Measurements from ENCODE around the gene REELD1.

REELD1 gene

DNA sequence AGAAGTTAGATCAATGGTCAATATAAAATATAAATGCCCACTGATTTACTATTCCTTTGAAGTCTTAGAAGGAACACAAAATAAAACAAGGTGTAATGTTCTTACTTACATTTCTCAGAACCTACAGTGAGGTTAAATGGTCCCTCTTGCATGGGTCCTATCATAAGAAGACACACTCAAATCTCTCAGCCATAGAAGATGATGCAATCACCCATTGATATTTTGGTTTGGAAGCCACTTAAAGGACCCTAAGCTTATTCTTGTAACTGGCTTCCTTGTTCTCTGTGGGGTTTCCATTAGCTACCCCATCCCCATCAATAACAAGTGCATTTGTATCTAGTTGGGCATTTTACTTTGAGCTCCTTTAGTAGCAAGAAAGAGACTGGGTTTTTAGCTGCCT lies 15.1 kb downstream of the REELD1 start:
- no peak for DNase-seq

DNA sequence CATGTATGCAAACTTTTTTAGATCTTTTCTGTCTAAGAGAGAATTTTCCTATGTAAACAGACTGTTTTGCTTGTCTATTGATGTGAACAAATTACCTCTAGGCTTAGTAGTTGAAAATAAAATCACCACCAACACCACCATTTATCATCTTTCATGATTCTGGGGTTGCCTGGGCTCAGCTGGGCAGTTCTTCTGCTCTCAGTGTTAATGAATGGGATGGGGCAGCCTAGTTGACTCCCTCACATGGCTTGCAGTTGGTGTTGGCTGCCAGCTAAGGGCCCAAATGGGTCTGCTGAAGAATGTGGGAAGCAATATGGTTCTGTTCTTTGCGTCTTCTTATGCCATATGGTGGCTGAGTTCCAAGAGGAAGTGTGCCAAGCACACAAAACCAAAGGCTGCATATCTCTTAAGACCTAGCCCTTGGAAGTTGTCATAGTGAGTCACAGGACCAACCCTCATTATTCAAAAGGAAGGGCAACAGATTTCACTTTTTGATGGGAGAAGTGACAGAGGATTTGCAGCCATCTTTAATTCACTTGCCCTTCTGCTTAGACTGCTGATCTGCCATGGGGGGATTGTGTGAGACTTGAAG lies 17.9 kb downstream of the REELD1 start:
- DNase-seq = no peak

DNA sequence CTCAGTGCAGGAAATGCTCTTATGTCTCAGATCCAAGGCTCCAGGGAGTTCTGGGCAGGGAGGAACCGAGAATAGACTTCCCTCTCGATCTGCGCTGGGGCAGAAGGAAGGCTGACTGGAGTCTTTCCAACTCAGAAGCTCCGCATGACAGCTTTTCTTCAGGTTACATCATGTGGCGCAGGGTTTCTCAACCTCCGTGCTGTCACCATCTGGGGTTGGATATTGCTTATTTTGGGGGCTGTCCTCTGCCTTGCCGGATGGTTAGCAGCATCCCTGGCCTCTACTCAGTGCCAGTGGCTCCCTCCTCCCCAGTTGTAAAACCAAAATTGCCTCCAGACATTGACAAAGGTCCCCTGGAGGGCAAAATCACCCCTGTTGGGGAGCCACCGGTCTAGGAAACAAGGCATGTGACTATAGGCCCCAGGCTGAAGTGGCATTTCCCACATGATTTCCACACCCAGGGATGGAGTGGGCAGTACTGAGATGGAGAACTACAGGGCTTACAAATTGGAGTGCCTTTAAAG lies 21.4 kb downstream of the REELD1 start:
- DNase-seq = no peak

DNA sequence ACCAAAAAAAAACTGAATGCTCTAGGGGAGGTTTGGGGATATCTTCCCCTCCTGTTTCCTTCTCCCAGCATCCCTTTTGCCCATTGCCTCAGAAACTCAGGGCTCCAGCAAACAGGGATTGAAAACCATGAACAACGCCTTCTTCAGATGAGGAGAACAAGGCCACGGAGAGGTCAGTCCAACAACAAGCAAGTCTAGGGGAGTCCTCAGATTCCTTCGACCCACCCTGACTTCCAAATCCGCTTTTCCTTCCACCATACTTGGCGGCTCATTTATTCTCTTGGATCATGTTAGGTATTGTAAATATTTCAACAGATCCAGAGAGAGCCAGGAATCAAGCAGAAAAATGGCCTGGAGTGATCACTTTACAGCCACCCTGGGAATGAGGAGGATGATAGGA lies 21.9 kb downstream of the REELD1 start:
- no peak for DNase-seq

DNA sequence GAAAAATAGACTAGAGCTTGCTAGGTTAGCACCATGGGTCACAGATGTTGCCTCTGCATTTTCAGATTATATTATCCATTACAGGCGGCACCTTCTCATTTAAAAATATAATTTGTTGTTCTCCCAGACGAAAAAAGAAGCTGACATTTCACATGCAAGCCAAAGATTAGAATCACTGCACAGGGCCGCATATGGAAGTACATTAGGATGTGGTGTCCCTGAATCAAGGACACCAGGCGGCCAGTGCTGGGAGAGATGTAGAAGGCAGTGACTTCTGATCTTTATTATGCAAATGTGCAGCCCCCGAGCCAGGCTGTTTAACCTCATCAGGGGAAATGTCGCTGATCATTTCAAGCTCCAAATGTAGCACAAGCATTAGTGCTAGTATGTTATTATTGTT lies 22.8 kb downstream of the REELD1 start:
- DNase-seq = no peak

DNA sequence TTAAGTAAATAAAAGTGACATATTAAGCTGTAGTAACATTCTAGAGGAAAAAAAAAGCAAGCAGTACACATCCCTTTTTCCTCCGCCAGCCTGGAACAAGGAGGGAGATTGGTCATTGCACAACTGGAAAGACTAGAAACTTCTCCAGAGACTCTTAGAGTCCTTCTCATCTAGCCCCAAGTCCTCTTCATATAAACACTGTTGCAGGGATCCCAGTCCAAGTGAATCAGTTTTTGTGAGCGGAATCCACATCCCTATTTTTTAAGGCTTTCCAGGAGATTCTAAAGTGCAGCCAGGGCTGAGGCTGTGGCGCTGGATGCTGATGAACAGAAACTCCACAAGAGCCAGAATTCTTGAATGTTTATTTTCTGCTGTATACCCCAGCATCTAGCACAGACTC lies 23.8 kb downstream of the REELD1 start:
- no peak for DNase-seq

DNA sequence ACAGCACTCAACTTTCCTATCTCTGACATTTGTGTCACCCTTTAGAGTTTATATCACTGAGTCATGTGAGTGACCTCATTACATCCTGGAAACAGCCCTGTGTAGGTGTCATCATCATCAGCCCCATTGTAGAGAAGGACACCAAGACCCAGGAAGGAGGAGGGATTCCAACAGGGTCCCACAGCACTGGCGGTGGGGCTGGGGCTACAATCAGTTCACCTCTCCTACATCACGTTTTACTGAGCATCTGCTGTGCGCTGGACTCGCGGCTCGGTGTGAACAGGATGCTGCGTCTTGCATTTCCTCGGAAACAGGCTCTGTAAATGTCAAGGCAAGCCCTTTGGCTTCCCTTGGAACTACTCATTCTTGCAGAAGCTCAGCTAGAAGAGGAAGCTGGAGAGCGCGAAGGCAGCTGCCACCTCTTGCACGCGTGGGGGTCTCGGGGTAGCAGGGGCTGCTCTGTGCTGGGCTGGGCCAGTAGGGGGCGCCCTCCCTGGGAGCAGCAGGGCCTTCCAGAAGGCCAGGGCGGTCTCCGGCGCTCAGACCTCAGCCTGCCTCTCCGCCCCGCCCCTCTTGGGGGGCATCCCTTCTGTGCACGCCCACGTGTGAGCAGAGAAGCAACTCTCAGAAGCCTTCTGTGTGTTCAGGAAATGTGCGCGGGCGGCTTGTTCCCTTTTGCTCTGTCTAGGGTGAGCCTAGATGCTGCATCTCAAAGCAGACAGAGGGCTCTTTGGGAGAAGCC lies 29.0 kb downstream of the REELD1 start:
- DNase-seq = peak; percentile 57

DNA sequence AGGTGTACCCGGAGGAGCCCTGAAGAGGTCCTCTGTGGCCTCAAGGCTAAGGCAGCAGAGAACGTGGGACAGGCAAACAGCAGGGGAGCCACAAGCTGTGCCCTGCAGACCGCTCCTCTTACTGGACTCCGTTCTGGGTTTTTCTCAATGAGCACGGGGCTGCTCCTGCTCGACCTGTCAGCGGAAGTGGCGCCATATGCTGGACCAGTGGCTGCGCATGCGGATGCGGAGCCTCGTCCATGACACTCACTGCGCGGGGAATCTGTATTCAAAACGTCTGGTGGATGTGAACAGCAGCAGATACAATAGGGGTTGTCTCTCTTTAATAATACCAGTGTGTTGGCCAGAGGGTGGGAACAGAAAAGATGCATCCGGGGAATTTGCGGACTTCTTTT lies 29.5 kb downstream of the REELD1 start:
- no peak for DNase-seq

DNA sequence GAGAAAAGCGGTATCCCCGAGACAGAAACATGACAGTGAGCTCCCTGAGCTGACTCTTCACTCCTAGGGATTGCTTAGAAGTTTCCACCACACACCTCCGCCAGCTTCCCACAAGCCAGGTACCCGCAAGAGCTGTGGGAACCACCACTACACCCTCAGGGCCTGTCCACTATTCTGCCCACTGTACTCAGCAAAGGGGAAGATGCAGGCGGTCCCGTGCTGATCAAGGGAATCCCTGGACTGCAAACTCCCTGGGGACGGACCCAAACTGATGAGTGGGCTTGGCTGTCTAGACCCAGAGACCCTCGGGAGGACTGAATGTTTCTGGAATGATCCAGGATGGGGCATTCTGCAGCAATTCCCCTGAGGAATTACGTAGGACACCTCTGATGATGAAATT lies 30.2 kb downstream of the REELD1 start:
- no peak for DNase-seq

DNA sequence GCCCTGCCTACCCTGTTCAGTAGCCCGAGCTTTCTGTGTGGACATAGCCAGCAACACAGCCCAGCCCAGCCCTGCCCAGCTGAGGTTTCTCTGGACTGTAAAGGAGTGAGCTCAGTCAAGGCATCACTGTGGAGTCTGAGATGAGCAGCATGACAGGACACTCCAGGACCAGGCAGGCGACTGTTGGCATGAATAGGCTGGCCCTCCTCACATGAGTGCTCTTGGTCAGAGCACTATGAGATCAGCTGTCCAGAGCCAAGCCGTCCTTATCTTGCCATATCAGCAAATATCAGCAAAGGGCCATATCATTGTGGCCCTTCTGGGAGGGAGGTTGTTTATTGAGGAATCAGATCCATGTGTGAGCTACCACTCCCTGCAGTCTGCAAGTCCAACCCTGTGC lies 30.9 kb downstream of the REELD1 start:
- no peak for DNase-seq

DNA sequence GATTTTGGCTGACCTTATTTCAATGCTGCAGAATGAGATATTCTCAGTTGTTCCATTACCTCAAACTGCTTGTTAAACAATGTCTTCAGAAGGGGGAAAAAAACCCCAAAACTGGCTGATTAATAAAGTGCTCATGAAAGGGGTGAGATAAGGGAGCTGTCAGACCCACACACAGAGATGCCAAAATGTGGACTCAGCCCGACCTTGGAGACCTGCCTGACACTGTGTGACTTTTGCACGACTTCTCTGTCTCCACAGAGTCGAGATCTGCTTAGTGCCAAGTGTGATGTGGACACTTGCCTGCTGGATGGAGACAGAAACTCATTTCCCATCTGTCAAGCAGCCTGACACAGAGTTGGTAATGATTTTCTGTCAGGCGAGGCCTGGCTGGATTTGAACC lies 31.5 kb downstream of the REELD1 start:
- DNase-seq = no peak

DNA sequence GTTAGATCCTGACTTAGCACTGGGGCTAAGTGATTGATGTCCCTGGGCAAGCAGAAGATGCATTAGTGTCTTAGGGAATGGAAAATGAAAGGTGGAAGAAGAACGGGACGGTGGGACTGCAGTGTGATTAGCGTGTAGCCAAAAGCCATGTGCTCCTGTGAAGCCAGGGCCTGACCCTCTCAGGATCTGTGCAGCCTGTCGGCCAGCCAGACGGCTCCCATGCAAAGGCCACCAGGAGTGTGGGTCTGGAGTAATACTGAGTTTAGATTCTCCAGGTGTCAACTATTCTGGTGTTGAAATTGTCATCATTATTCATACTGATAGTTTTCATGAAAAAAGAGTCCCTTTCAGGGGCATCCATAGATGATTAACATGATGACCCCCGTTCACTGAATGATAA lies 32.0 kb downstream of the REELD1 start:
- no peak for DNase-seq

DNA sequence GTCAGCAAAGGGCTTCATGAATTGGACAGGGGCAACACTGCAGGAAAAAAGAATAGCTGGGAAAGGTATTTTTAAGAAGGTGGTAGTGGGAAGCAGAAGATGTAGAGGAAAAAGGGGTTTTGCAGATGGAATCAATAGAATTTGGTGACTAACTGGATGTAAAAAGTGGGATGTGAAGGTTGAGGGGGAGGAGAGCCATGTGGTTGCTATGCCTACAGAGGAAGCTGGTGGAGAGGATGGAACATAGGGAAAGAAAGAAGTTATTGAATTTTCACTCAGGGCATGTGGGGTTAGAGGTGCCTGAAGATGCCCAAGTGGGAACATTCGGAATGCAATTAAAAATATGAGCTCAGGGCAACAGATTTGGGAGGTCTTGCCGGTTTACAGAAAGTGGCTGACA lies 33.0 kb downstream of the REELD1 start:
- DNase-seq = no peak

DNA sequence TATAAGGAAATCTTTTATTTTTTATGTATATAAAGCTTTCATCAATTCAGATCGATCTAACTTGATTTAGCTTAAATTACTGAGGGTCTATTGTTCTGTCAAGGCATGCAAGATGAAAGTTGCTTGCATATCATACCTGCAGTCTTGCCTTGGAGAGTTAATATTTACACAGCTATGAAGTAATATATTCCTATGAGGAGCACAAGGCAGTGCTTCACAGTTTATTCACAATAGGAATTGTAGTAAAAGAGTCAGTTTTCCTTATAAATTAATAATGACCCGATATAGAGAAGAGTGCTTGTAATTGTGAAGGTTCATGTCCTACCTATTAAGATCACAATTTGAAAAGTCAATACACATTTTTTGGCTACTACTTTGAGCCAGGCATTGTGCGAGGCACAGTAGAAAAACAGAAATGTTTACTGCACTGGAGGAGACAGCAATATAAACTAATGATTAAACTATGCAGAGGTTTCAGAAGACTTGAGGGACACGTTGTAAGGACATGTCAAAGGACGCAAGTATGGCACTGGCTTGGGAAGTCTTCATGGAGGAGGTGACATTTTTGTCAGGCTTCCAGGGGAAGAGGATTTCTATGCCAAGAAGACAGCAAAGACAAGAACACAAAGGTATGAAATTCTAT lies 38.8 kb downstream of the REELD1 start:
- DNase-seq = no peak

DNA sequence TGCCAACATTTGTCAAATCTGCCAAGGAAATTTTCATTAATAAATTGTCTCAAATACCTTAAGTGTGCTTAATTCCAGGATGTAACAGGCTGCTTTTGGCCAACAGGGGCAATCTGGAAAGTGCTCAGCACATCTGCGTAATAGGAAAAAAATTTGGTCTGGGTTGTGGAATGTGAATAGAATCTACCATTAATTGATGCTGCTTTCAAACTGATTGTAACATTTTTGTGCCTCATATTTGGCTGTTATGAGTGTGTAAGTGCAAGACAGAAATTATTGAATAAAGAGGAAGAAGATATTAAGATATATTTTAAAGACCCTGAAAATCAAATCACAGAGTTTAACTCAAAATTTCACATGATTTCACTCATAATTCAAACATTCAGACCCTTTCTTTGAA lies 41.1 kb downstream of the REELD1 start:
- DNase-seq = no peak

DNA sequence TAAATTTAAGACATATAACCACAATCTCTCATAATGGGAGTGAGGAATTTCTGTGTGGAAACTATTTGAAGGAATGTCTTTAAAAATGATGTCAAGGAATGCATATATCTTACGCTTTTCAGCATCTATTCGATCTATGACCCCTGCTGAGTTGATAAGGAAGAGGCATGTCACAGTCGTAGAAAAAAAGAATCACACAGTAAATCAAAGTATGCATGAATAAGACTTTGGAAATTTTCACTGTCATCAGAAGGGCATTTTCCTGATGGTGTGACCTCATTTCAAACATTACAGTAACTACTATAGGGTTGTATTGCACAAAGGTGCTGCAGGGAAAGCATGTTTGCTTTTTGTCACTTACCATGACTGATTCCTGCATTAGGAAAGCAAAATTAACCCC lies 41.5 kb downstream of the REELD1 start:
- DNase-seq = no peak

DNA sequence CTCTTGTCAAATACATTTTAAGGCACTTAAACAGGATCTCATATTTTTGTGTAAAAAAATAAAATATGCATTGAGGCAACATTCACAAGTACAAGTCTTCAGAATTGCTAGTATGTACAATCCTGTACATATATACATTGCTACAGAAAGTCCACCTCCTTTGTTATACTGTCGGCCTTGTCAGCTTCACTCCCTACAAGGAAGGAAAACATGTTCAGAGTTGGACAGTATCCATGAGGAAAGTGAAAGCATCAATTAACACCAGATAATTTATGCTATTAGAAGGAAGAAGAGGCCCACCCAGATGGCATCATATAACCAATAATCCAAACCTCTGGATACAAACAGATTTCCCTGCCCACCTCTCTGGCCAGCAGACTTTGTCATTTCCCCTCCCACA lies 42.0 kb downstream of the REELD1 start:
- DNase-seq = no peak

DNA sequence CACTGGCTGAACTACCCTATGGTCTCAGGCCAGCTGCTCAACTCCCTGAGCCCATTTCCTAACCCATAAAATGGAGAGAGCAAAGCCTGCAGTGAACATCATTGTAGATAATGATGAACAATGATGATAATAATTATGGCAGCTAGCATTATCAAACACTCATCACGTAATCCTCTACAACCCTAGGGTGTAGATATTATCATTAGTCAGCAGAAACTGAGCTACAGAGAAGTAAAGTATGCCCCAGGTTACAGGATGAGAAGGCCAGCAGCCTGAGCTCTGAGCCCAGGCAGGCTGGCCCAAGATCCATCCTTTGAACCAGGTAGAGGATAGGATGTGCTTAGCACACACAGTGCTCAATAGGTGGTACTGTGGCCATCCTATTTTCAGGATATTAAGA lies 43.2 kb downstream of the REELD1 start:
- no peak for DNase-seq

DNA sequence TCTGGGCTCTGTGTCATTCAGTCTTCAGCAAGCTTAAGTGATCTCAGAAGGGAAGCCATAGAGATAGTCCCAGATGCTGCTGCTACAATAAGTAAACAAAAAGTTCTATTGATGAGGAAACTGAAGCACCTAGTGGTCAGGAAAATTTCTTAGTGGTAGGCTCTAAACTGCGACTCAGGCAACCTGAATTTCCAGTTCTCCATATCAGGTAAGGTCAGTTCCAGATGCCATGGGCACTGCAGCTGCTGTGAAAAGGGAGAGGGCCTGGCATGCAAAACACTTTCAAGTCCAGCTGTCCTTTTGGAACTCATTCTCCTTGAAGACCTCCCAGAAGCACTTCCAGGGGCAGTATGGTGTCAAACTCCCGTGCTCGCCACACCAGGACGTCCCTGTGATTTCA lies 46.2 kb downstream of the REELD1 start:
- no peak for DNase-seq

DNA sequence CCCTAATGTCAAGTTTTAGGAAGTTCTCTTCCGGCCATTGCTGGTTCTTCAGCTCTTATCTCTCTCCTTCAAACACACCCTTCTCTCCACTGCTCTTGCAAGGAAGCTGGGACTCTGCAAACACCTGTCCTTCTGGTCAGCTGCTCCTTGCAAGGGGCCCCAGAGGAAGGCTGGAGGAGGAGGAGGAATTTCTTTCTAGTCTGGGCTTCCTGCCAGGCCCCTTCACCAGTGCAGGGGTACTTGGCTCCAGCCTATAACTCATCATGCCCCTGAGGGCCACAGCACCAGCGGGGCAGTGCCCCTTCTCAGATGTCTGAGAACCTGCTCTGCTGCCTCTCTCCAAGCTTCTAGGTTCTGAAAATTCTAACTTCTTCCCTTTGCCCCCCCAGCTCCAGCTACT lies 46.7 kb downstream of the REELD1 start:
- no peak for DNase-seq

DNA sequence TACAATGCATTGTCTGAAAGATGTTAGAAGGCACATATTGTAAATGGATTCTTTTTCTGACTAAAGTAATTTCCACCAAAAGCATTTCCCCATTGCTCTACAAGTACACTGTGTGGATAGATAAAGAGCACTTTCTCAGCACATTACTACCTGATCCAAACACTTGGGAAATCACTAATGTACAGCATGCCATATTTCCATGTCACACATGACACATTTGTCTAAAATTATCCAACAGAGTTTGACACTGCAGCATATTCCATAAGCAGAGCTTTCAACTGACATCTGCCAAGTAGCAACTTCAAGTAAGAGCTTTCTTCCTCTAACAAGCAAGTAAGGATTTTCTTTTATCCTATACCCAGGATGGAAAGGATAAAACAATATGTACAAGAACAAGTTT lies 49.5 kb downstream of the REELD1 start:
- no peak for DNase-seq

DNA sequence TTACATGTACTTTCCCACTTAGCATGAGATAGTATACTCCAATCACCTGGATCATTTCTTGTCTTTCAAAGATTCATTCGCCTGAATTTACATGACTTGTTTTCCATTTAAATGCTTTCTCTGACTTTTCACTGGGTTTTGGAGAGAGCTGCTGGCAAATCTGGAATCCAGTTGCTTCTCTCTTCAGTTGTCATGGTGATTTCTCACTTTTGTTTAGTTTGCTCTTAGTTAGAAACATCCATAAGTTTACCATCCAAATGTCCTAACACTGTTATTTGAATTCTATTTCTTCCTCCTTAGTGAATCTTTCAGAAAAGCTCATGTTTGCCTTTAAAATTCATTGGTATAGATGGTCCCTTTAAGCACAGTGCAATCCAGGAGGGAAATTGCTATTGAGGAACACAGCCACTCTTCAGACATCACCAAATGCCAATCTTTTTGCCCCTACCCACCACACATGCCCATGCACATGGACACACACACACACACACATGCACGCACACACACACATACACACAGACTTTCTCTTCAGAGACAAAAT lies 51.7 kb downstream of the REELD1 start:
- DNase-seq = no peak

DNA sequence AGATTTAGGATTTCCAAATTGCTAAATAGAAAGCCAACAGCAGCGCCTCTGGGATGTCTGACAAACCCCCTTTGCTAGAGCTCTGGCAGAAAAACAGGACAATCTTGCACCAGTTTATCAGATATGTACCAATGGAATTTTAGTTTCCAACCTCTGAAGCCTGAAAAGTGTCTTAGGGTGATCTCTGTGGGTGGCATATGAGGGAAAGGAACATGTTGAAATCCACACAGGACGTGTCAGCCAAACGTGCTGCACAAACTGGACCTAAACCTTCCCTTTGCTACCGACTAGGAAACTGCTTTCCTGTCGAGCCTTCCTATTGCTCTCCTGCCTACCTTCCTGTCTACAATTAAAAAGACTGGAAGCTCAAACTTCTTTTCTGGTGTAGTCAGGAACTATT lies 53.5 kb downstream of the REELD1 start:
- DNase-seq = no peak

DNA sequence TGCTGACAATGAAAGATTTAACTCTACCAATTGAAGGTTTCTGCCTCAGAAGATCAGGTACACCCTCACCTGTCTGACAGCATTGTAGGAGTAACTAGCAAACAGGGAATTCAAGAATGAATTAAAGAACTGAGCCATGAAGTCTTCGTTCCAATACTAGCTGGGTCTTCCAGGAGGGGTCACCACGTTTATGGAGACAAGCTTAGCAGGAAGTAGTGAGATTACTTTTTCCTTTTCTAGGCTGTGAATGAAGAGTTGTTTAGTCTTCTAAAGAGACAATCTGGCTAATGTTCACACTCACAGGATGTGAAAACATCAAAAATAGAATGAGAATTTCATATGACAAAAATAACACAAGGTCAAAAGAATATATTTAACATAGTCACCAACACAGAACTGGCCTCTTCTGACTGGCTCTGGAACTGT lies 54.9 kb downstream of the REELD1 start:
- no peak for DNase-seq
